Ishikawa (cell line): ENCODE data around the gene IL36RN.

Source experiments
- CEBPB ChIP-seq: IDR thresholded peaks from 2 replicates; pipeline ENCODE4 v1.6.1; 2012
- EP300 ChIP-seq: IDR thresholded peaks from 2 replicates; pipeline ENCODE4 v1.6.1; 2012; ENCODE audit warnings: borderline replicate concordance
- FOXM1 ChIP-seq: IDR thresholded peaks from 2 replicates; pipeline ENCODE4 v1.6.1; 2012; ENCODE audit warnings: low read depth, borderline replicate concordance
- NFIC ChIP-seq: IDR thresholded peaks from 2 replicates; pipeline ENCODE4 v1.6.1; 2012
- RAD21 ChIP-seq: IDR thresholded peaks from 2 replicates; pipeline ENCODE4 v1.6.1; 2012; ENCODE audit warnings: low read depth
- TAF1 ChIP-seq: IDR thresholded peaks from 2 replicates; pipeline ENCODE4 v1.6.1; 2012; ENCODE audit warnings: low read depth, mild to moderate bottlenecking
- ZBTB7A ChIP-seq: IDR thresholded peaks from 2 replicates; pipeline ENCODE4 v1.6.1; 2012; ENCODE audit warnings: low read depth
- TF ChIP-seq, protein P1 (sequence below): IDR thresholded peaks from 2 replicates; pipeline ENCODE4 v1.6.1; 2012
- TF ChIP-seq, protein P2 (sequence below): IDR thresholded peaks from 2 replicates; pipeline ENCODE4 v1.6.1; 2012; ENCODE audit warnings: low read depth, mild to moderate bottlenecking
- TF ChIP-seq, protein P3 (sequence below): IDR thresholded peaks from 2 replicates; pipeline ENCODE4 v1.6.1; 2012

DNA sequence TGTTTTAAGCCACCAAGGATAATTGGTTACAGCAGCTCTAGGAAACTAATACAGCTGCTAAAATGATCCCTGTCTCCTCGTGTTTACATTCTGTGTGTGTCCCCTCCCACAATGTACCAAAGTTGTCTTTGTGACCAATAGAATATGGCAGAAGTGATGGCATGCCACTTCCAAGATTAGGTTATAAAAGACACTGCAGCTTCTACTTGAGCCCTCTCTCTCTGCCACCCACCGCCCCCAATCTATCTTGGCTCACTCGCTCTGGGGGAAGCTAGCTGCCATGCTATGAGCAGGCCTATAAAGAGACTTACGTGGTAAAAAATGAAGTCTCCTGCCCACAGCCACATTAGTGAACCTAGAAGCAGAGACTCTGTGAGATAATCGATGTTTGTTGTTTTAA is 5.3 kb downstream of the IL36RN start:
- TF ChIP-seq, protein P1, sequence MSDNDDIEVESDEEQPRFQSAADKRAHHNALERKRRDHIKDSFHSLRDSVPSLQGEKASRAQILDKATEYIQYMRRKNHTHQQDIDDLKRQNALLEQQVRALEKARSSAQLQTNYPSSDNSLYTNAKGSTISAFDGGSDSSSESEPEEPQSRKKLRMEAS = no peak
- no peak for TF ChIP-seq ZBTB7A
- TF ChIP-seq CEBPB = no peak
- TF ChIP-seq, protein P2, sequence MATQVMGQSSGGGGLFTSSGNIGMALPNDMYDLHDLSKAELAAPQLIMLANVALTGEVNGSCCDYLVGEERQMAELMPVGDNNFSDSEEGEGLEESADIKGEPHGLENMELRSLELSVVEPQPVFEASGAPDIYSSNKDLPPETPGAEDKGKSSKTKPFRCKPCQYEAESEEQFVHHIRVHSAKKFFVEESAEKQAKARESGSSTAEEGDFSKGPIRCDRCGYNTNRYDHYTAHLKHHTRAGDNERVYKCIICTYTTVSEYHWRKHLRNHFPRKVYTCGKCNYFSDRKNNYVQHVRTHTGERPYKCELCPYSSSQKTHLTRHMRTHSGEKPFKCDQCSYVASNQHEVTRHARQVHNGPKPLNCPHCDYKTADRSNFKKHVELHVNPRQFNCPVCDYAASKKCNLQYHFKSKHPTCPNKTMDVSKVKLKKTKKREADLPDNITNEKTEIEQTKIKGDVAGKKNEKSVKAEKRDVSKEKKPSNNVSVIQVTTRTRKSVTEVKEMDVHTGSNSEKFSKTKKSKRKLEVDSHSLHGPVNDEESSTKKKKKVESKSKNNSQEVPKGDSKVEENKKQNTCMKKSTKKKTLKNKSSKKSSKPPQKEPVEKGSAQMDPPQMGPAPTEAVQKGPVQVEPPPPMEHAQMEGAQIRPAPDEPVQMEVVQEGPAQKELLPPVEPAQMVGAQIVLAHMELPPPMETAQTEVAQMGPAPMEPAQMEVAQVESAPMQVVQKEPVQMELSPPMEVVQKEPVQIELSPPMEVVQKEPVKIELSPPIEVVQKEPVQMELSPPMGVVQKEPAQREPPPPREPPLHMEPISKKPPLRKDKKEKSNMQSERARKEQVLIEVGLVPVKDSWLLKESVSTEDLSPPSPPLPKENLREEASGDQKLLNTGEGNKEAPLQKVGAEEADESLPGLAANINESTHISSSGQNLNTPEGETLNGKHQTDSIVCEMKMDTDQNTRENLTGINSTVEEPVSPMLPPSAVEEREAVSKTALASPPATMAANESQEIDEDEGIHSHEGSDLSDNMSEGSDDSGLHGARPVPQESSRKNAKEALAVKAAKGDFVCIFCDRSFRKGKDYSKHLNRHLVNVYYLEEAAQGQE = no peak
- TF ChIP-seq NFIC = no peak
- TF ChIP-seq TAF1 = no peak
- TF ChIP-seq, protein P3, sequence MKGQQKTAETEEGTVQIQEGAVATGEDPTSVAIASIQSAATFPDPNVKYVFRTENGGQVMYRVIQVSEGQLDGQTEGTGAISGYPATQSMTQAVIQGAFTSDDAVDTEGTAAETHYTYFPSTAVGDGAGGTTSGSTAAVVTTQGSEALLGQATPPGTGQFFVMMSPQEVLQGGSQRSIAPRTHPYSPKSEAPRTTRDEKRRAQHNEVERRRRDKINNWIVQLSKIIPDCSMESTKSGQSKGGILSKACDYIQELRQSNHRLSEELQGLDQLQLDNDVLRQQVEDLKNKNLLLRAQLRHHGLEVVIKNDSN = no peak
- no peak for TF ChIP-seq FOXM1
- TF ChIP-seq RAD21 = no peak
- TF ChIP-seq EP300 = no peak
